HG02938 (cell line): ENCODE results near the gene AWAT1.
"Not testable (repeated sequence)": the region's sequence is repeated elsewhere in the genome, so short reads cannot be mapped to it uniquely, and the experiment has no call there.

ENCODE experiments used
- ATAC-seq: cut with Tn5 transposase; IDR thresholded peaks from one replicate; pipeline ENCODE4 v1.9.1; 2021; ENCODE audit warnings: mild to moderate bottlenecking, moderate library complexity; ENCODE audit not compliant: unreplicated experiment

AWAT1 gene

DNA sequence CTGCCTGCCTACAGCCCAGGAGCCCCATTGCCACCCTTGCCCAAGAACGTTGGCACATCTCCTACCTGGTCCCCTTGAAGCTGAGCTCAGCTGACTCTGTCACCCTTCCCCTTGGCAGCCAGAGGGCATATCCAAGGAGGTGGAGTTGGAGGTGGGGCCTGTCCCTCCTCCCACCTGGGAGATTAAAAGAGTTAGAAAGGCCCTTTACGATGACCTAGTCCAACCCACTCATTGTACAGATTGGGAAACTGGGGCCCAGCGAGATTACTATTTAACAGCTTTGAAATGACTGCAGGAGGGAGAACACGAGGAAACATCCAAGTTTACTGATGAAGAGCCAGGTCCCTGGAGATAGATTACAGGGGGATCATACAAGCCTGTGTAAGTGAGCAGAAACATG is 25.6 kb downstream of the AWAT1 start, which contains the start of gene P2RY4:
Gene P2RY4 (minus strand): TSS at position 101 of the 400 bp plus-strand sequence. CDS start 580 bp downstream, outside the sequence.
- ATAC-seq: no peak

DNA sequence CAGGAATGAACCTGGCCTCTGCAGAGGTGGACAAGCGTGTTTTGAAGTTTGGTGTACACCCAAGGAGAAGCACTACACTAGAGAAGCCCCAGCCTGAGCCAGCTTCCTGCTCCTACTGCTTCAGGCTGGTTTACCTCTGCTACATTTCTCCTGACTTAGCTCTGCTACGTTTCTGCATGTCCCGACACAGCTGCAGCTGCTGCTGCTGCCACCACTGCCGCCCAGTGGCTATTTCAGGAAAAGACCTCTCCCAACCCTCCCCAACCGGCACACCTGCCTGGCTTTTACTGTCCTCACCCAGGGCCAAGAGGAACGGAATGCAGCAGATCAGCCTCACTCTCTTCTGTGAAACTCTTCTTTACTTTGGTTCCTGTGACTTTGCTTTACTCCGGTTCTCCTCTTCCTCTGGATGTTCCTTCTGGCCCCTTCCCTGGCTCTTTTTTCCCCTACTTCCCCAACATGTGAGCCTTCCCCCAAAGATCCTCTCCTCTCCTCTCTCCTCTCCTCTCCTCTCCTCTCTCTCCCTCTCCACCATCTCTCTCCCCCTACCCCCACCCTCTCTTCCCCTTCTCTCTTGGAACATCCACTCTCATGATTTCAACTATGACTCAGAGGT is 28.6 kb downstream of the AWAT1 start:
- ATAC-seq: no peak

DNA sequence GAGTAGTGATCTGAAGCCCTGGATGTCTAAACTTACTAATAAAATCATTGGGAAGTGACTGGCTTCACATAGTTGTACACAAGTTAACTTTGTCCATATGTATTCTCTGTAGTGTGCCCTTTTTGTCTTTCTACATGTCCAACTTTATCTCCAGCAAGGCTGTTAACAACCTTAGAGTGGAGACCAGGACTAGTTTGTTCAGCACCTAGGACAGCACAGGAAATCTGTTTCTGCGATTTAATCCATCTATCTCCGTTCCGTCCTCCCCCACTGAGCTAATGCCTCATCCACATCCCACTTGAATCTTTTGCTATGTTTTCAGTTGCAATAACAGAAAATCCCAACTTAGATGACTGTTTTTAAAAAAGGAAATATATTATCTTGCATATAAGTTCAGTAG is 30.3 kb downstream of the AWAT1 start:
- ATAC-seq: no peak

- ATAC-seq: no peak
Measured at GRCh38 chrX:70268034-70268433, 33.6 kb downstream of the AWAT1 start, which contains the start of gene ARR3. Gene ARR3, plus strand, starts transcription at chrX:70268334. Its CDS starts 1,052 bp downstream, at chrX:70269386.

DNA sequence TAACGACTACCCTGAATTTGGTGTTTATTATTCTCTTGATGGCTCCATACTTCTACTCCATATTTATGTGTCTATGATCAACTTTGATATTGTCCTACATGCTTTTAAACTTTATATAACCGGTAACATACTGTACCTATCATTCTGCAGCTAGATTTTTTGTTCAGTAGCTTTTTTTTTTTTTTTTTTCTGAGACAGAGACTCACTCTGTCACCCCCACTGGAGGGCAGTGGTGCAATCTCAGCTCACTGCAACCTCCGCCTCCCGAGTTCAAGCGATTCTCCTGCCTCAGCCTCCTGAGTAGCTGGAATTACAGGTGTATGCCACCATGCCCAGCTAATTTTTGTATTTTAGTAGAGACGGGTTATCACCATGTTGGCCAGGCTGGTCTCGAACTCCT is 39.6 kb downstream of the AWAT1 start:
- not testable (repeated sequence) for ATAC-seq

GRCh38 chrX:70279081-70279480 is 44.6 kb downstream of the AWAT1 start:
- no peak for ATAC-seq

- ATAC-seq: no peak
Measured at GRCh38 chrX:70280573-70280972, 46.1 kb downstream of the AWAT1 start.

DNA sequence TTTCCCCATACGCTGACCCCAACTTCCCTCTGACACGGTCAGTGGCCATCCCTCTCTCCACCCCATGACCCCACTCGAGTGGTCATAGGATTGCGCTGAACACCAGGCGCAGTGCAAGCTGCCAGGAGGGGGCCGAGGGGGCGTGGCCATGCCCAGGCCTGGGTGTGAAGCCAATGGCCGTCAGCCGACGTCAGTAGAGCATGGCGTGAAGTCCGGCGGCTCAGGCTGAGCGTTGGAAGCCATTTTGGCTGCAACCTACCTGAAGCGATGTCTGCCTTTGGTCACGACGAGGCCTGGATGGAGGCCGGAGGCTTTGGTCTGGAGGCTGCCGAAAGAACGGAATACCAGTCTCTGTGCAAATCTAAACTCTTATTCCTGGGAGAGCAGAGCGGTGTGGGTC is 47.5 kb downstream of the AWAT1 start, which contains the start of gene RAB41:
Gene RAB41 (plus strand): TSS at position 222 of the 400 bp plus-strand sequence. CDS start 46 bp downstream, at position 268.
- no peak for ATAC-seq

DNA sequence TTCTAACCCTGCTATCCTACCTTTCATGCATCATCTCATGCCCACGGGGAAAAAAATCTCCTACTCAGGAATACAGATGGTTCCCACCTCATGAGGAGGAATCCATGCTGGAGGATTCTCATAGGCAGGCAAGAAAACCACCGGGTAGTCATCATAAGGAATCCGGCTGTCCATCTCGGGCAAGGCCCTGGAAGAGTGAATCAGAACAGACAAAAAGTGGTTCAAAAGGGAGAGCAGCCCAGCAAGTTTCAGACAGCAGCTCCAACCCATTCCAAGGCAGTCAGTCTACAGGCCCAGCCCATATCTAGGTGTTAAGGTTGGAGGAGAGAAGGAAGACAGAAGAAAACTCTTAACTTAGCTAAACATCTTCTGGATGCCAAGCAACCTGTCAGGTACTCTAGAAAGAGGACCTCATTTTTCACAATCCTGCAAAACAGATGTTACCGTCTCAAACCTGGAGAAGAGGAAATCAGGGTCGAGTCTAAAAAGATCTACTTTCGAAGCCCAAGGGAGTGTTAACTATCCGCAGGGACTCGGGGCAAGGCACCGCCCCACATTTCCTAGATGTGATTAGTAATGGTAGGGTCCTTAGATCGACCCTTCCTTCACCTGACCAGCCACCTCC is 54.8 kb downstream of the AWAT1 start:
- ATAC-seq: no peak
